OCI-LY7 (cell line): ENCODE results near the gene MTNR1B.

Experiments
- CTCF ChIP-seq: fragments of 200-600 bp; sonication (generic); conservative IDR thresholded peaks from 2 replicates; pipeline ENCODE4 v1.5.1; 2014; ENCODE audit warnings: mild to moderate bottlenecking, antibody characterized with exemption, low read length, moderate library complexity, mixed read lengths
- EZH2phosphoT487 ChIP-seq: fragments of 200-600 bp; sonication (generic); IDR thresholded peaks from 2 replicates; pipeline ENCODE4 v1.6.1; 2018; ENCODE audit warnings: low read depth, borderline replicate concordance, mild to moderate bottlenecking, mixed run types, antibody characterized with exemption, low read length, moderate library complexity, mixed read lengths

GRCh38 chr11:93028960-93029522, 59.6 kb downstream of the MTNR1B start:
- TF ChIP-seq EZH2phosphoT487 (no peak), CTCF (no peak)
